ENCODE measurements around the gene RBM34.
"Not testable (repeated sequence)": the region's sequence is repeated elsewhere in the genome, so short reads cannot be mapped to it uniquely, and the experiment has no call there.

DNA sequence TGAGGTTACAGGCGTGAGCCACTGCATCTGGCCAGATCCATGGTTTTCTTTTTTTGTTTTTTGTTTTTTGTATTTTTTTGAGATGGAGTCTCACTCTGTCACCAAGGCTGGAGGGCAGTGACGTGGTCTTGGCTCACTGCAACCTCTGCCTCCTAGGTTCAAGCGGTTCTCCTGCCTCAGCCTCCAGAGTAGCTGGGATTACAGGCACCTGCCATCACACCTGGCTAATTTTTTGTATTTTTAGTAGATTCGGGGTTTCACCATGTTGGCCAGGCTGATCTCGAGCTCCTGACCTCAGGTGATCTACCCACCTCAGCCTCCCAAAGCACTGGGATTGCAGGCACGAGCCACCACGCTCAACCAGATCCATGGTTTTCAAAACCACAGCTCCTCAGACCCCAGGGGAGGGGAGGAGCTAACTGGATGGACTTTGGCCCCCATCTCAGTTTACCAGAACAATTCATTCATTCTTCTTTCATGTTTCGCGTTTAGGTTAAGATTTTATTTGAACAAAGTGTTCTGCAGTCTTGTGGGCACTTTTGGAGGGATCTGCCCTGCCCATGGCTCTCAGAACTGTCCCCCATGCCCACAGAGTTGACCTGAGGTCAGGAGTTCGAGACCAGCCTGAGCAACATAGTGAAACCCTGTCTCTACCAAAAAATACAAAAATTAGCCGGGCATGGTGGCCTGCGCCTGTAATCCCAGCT is 75.5 kb downstream of the RBM34 start:
- TF ChIP-seq, protein P1, sequence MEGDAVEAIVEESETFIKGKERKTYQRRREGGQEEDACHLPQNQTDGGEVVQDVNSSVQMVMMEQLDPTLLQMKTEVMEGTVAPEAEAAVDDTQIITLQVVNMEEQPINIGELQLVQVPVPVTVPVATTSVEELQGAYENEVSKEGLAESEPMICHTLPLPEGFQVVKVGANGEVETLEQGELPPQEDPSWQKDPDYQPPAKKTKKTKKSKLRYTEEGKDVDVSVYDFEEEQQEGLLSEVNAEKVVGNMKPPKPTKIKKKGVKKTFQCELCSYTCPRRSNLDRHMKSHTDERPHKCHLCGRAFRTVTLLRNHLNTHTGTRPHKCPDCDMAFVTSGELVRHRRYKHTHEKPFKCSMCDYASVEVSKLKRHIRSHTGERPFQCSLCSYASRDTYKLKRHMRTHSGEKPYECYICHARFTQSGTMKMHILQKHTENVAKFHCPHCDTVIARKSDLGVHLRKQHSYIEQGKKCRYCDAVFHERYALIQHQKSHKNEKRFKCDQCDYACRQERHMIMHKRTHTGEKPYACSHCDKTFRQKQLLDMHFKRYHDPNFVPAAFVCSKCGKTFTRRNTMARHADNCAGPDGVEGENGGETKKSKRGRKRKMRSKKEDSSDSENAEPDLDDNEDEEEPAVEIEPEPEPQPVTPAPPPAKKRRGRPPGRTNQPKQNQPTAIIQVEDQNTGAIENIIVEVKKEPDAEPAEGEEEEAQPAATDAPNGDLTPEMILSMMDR (IDR thresholded peaks at IDR 0.05) = not testable (repeated sequence)
- TF ChIP-seq POLR2AphosphoS5, POLR2A (IDR thresholded peaks at IDR 0.05): not testable (repeated sequence)
